Measurements from ENCODE around the gene ORMDL3. TPM values are rescaled to one million over a fixed set of nuclear protein-coding genes. Genes with fewer than 3 reads are reported as not detected.
"Not testable (repeated sequence)": the region's sequence is repeated elsewhere in the genome, so short reads cannot be mapped to it uniquely, and the experiment has no call there.

ORMDL3 gene
- total RNA-seq, 1 donor from 2014 or later = 29.5 TPM

GRCh38 chr17:39925282-39926134 is 1.9 kb downstream of the ORMDL3 start:
- no peak for DNase-seq (ENCODE audit: extremely low read depth, low read depth, low spot score)

- no peak for DNase-seq (ENCODE audit: extremely low read depth, low read depth, low spot score)
Measured at GRCh38 chr17:39924691-39925055, 2.7 kb downstream of the ORMDL3 start.

GRCh38 chr17:39923836-39924690 is 3.3 kb downstream of the ORMDL3 start:
- no peak for DNase-seq (ENCODE audit: extremely low read depth, low read depth, low spot score)

- no peak for DNase-seq (ENCODE audit: extremely low read depth, low read depth, low spot score)
Measured at GRCh38 chr17:39923230-39923629, 4.2 kb downstream of the ORMDL3 start.

DNA sequence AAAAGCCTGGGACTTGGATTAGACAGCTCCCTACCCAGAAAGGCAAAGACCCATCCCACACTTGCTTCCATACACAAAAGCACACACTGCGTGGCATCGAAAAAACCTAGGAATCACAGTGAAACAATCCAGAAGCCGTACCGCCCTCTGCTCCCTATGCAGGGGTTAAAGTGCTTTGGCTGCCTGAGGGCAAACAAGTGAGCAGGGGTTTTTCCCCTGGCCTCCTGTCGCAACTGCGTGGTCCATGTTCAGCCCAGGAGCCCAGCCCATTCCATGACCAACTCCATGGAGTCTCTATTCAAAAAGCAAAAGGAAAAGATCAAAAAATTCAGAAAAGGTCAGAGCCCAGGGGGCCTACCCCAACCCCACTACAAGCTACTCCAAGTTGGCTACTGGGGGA is 5.4 kb downstream of the ORMDL3 start:
- no peak for DNase-seq (ENCODE audit: extremely low read depth, low read depth, low spot score)

- DNase-seq (ENCODE audit: extremely low read depth, low read depth, low spot score) = no peak
Measured at GRCh38 chr17:39921323-39921722, 6.1 kb downstream of the ORMDL3 start.

DNA sequence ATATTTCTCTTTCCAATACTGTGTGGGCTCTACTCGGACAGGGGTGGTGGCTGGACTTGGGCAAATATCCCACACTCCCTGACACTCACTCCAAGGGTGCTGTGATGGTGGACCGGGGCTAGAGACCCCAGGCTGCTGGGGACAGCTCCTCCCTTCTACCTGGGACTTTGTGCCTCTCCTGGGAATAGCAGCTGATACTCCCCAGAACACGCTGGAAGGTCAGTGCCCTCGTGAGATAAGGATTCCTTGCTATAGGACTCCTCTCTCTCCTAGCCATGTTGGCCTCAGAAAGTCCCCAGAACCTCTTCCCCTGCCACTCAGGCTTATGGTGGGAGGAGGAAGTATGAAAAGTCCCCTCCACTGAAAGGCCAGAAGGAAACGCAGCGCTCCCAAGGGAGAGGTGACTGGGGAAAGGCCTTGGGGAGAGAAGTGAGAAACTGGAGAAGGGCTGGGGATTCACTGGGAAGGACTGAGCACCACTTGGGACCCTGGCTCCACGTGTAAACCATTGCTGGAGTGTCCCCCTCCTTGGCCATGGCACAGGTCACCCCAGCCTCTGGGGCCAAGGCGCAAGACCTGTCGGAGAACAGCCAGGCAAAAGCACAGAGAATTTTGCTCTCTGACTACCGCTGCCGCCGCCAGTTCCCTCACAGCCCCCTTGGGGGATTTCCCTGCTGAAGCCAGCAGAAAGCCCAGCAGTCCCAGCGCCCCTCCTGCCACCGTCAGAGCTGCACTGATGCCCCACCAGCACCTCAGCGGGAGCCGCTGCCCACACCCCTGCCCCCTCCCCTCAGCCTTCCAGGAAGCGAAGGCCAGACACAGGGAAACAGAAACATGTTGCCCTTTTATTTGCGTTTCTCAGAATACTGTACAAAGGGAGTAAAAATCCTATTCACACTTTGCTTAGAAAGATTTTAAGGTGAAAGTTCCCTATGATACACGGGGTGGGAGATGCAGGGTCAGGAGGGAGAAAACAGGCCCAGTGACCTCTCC is 6.9 kb downstream of the ORMDL3 start:
- no peak for DNase-seq (ENCODE audit: extremely low read depth, low read depth, low spot score)

DNA sequence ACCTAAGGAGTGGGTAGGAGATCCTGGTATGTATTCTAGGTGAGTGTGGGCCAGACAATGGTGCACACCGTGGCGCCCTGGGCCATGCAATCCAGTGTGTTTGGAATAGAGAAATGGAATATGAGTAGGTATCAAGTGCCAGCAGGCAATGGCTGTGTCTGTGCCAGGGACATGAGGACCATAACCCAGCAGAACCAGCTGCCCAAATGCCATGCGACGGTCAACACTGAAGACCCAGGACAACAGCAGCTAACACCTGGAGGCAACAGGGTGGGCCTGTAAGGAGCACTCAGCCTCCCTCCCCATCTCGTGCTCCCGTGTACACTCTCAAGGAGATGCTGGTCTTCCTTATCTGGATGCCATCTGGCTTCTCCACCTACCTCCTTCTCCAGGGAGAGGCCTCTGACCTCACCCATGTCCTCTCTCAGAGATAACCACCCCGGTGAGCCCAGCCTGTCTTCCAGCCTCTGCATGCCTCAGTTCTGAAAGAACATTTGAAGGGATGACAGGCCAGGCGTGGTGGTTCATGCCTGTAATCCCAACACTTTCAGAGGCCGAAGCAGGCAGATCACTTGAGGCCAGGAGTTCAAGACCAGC is 8.2 kb downstream of the ORMDL3 start:
- no peak for DNase-seq (ENCODE audit: extremely low read depth, low read depth, low spot score)

- DNase-seq (ENCODE audit: extremely low read depth, low read depth, low spot score) = no peak
Measured at GRCh38 chr17:39916918-39917317, 10.5 kb downstream of the ORMDL3 start.

DNA sequence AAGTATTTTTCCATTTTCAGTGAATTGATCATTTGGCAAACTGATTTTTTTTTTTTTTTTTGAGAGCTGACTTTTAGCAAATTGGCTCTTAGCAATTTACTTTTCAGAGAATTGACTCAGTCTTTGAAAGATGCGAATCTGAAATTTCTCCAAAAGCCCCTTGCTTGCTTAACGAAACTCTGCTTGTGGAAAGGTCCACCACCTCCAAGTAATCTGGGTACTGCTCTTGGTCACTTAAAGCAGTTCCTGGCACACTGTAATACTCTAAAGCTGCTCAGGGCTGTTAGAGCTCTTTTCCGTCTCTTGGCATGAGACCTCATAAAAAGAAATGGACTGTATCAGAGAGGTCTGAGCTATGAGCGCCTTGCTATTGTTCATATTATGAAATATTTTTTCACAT is 11.8 kb downstream of the ORMDL3 start:
- no peak for DNase-seq (ENCODE audit: extremely low read depth, low read depth, low spot score)

- no peak for DNase-seq (ENCODE audit: extremely low read depth, low read depth, low spot score)
Measured at GRCh38 chr17:39913989-39914388, 13.4 kb downstream of the ORMDL3 start.

DNA sequence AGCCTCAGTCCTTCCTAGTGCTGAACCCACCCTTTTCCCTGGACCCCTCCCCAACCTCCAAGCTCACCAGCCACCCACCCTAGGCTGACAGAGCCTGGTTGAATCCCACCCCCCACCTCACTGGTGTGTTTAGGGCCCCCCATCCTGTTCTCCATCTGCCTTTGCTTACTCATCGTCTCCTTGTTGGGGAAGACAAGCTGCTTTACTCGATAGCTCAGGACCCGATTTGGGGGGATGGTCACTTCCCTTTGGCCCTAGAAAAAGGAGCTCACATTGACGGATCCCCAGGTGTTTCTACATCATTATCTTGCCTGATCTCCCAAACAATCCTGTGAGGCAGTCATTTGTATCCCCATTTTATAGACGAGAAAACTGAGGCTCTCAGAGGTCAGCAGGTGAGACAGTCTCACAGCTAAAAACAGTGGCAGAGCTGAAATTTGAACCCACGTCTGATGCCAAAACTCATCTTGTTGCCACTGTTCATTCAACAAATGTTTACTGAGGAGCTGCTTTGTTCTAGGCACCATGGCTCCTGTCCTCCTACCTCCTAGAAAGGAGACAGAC is 18.5 kb downstream of the ORMDL3 start:
- no peak for DNase-seq (ENCODE audit: extremely low read depth, low read depth, low spot score)

- no peak for DNase-seq (ENCODE audit: extremely low read depth, low read depth, low spot score)
Measured at GRCh38 chr17:39904990-39905288, 22.5 kb downstream of the ORMDL3 start.

GRCh38 chr17:39903158-39903884 is 24.1 kb downstream of the ORMDL3 start:
- DNase-seq (ENCODE audit: extremely low read depth, low read depth, low spot score) = no peak

GRCh38 chr17:39902027-39902426 is 25.4 kb downstream of the ORMDL3 start:
- DNase-seq (ENCODE audit: extremely low read depth, low read depth, low spot score) = not testable (repeated sequence)

- DNase-seq (ENCODE audit: extremely low read depth, low read depth, low spot score) = no peak
Measured at GRCh38 chr17:39899215-39899614, 28.2 kb downstream of the ORMDL3 start.

- no peak for DNase-seq (ENCODE audit: extremely low read depth, low read depth, low spot score)
Measured at GRCh38 chr17:39898088-39898487, 29.3 kb downstream of the ORMDL3 start.

DNA sequence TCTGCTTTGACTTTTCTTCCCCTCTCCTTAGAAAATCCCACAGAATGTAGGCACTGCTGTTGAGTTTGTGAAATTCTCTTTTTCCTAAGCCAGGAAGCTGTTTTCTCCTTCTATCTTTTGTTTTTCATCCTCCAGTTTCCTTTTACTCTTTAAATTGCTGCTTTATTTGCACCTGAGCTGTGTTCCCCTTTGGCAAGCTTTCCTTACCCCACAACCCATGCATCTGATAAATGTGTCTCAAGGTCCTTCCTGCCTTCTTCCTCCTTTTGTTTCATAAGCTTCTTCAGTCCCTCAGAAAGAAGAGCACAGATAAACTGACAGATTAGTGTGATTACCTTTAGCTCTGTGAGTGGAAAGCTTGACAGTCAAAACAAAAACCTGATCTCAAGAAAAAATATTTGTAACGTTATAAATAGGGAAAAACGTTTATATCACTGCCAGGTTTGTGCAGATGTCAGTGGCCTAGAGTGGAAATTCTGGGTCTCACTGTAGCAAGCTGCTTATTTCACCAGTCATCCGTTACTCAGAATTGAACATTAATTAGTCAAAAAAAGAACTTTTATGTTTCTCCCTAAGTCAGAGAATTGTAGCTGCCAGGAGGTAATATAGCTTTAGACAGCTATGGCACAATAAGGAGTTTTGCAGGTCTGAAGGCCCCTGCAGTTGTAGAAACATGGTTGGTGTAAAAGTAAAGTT is 32.6 kb downstream of the ORMDL3 start:
- DNase-seq (ENCODE audit: extremely low read depth, low read depth, low spot score) = no peak

DNA sequence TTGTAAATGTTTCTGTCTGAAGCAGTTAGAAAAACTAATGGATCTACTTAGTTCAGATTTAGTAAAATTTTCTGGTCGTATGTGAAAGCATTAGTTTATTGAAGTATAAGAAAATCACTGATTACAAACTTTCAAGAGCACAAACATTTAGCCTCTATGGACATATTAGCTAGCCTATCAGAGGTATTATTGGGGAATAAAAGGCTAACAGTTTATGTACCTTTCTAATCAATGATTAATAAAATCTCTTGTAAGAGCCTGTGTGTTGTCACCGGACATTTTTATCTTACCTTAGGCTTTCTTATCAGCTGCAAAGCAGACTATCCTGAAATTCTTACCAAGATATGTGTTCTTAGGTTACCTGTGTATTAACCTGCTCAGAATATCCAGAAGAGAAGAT is 38.2 kb downstream of the ORMDL3 start:
- no peak for DNase-seq (ENCODE audit: extremely low read depth, low read depth, low spot score)
